MCF 10A (cell line): ENCODE data around the gene MFSD2A. TPM values are rescaled to one million over a fixed set of nuclear protein-coding genes. Genes with fewer than 3 reads are reported as not detected.
"Not testable (repeated sequence)": the region's sequence is repeated elsewhere in the genome, so short reads cannot be mapped to it uniquely, and the experiment has no call there.

Experiments
- BruUV-seq: library from RNA; stranded (reverse); fragments of 400-500 nt; replicated peaks from 2 replicates; lab custom pipeline; 2021; lab: Mats Ljungman, UMichigan
- CTCF ChIA-PET: fragments of 300-600 bp; sonication (Branson Sonifier 250); formaldehyde crosslinking; extraction: SDS; loops from one replicate; lab custom pipeline; 2021; ENCODE audit warnings: antibody characterized with exemption, inconsistent platforms; lab: Yijun Ruan, JAX
- POLR2A ChIA-PET: fragments of 300-600, 350-650 bp; sonication (Branson Sonifier 250); formaldehyde crosslinking; extraction: SDS; loops from one replicate; lab custom pipeline; 2020; ENCODE audit warnings: antibody characterized with exemption, inconsistent platforms; lab: Yijun Ruan, JAX
- DNase-seq: peaks from one replicate; pipeline ENCODE4 v3.0.0-alpha.2; 2018; ENCODE audit not compliant: unreplicated experiment
- H3K27ac Mint-ChIP-seq: one replicate; pipeline ENCODE4 v1.8.0; 2022; ENCODE audit warnings: mild to moderate bottlenecking, low read depth, mixed read lengths; ENCODE audit not compliant: unreplicated experiment
- H3K27me3 Mint-ChIP-seq: one replicate; pipeline ENCODE4 v1.8.0; 2022; ENCODE audit warnings: mixed read lengths; ENCODE audit not compliant: insufficient read depth, unreplicated experiment
- H3K36me3 Mint-ChIP-seq: one replicate; pipeline ENCODE4 v1.8.0; 2022; ENCODE audit warnings: mild to moderate bottlenecking, moderate library complexity, mixed read lengths; ENCODE audit not compliant: insufficient read depth, unreplicated experiment
- H3K4me1 Mint-ChIP-seq: one replicate; pipeline ENCODE4 v1.8.0; 2022; ENCODE audit warnings: mixed read lengths; ENCODE audit not compliant: insufficient read depth, unreplicated experiment
- H3K4me3 Mint-ChIP-seq: one replicate; pipeline ENCODE4 v1.8.0; 2022; ENCODE audit warnings: mild to moderate bottlenecking, moderate library complexity, mixed read lengths; ENCODE audit not compliant: unreplicated experiment
- H3K9me3 Mint-ChIP-seq: one replicate; pipeline ENCODE4 v1.8.0; 2022; ENCODE audit warnings: mixed read lengths; ENCODE audit not compliant: unreplicated experiment
- CTCF ChIP-seq: fragments of 200-600 bp; IDR thresholded peaks from one replicate; pipeline ENCODE4 v1.8.0; 2022; ENCODE audit warnings: antibody characterized with exemption, mild to moderate bottlenecking; ENCODE audit not compliant: unreplicated experiment
- intact Hi-C: fragments of 100-400 bp; cut with micrococcal nuclease; formaldehyde crosslinking; loops from 2 replicates; pipeline ENCODE4 v1.14.1; 2022
- total RNA-seq: library from RNA; stranded (reverse); gene quantifications from 2 replicates; pipeline ENCODE4 v1.2.3, GENCODE V29; 2022

The MFSD2A gene
- total RNA-seq, 1 experiment from 2014 or later, result 49.1 TPM

DNA sequence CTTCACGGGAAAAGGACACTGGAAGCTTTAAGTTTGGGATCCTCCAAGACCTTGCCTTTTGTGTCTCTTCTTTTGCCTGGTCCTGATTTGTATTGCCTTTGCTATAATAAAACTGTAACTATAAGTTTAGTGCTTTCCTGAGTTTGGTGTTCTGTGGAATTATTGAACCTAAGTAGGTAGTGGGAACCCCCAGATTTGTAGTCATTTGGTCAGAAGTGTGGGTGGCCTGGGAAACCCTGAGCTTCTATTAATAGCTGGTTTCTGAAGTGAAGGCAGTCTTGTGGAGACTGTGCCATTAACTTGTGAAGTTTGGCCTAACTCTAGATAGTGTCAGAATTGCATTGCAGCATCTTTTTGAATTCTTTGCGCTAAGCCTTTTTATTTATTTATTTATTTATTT lies 46.4 kb upstream of the MFSD2A start:
- intact Hi-C loops, result no loop called here

DNA sequence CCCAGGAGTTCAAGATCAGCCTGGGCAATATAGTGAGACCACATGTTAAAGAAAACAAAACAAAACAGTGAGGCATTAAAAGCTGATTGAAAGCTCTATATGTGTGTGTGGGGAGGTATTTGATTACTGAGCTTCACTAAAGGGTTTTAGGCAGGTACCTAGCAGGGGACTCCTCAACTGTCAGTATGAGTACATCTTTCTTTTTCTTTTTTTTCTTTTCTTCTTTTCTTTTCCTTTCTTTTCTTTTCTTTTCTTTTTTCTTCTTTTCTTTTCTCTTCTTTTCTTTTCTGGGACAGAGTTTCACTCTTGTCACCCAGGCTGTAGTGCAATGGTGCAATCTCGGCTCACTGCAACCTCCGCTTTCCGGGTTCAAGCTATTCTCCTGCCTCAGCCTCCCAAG lies 44.7 kb upstream of the MFSD2A start:
- DNase-seq, result no peak
- H3K4me3 Mint-ChIP-seq, result no peak overlapping the region
- no peaks in the 10 kb centered on the region for H3K36me3 Mint-ChIP-seq
- TF ChIP-seq CTCF, result no peak
- H3K27ac Mint-ChIP-seq, result no peak overlapping the region
- H3K4me1 Mint-ChIP-seq, result no peaks in the 10 kb centered on the region
- POLR2A ChIA-PET, result interaction anchor here (1.0 kb wide), 1 partner anchor 86 kb away, joined by 3 read pairs; no protein-coding TSS in a partner anchor
- no TSS peak for BruUV-seq
- H3K9me3 Mint-ChIP-seq, result no peaks in the 10 kb centered on the region
- intact Hi-C loops, result no loop called here
- no peaks in the 10 kb centered on the region for H3K27me3 Mint-ChIP-seq
- CTCF ChIA-PET, result interaction anchor here (0.6 to 2.3 kb wide), 9 partner anchors 8 to 147 kb away, joined by 3 to 17 read pairs (median 6); partner anchors contain the start of gene MYCL

More for the DNA sequence above, 46.4 kb upstream of the MFSD2A start:
- no TSS peak for BruUV-seq
- Mint-ChIP-seq H3K36me3 (no peaks in the 10 kb centered on the region), H3K9me3 (no peaks in the 10 kb centered on the region), H3K27ac (no peak overlapping the region), H3K4me3 (no peak overlapping the region), H3K27me3 (no peaks in the 10 kb centered on the region), H3K4me1 (no peaks in the 10 kb centered on the region)
- CTCF ChIA-PET, result interaction anchor here (0.6 to 4.0 kb wide), 6 partner anchors 11 to 142 kb away, joined by 3 to 27 read pairs (median 4); no protein-coding TSS in a partner anchor
- TF ChIP-seq CTCF, result no peak
- DNase-seq, result no peak
- POLR2A ChIA-PET, result interaction anchor here (0.5 kb wide), 1 partner anchor 45 kb away, joined by 3 read pairs; no protein-coding TSS in a partner anchor

GRCh38 chr1:39913136-39913535 lies 41.8 kb upstream of the MFSD2A start:
- BruUV-seq, H3K27me3 Mint-ChIP-seq, H3K27ac Mint-ChIP-seq, H3K9me3 Mint-ChIP-seq, H3K4me1 Mint-ChIP-seq, POLR2A ChIA-PET, H3K36me3 Mint-ChIP-seq, CTCF ChIA-PET, intact Hi-C loops, DNase-seq, H3K4me3 Mint-ChIP-seq: not testable (repeated sequence)

DNA sequence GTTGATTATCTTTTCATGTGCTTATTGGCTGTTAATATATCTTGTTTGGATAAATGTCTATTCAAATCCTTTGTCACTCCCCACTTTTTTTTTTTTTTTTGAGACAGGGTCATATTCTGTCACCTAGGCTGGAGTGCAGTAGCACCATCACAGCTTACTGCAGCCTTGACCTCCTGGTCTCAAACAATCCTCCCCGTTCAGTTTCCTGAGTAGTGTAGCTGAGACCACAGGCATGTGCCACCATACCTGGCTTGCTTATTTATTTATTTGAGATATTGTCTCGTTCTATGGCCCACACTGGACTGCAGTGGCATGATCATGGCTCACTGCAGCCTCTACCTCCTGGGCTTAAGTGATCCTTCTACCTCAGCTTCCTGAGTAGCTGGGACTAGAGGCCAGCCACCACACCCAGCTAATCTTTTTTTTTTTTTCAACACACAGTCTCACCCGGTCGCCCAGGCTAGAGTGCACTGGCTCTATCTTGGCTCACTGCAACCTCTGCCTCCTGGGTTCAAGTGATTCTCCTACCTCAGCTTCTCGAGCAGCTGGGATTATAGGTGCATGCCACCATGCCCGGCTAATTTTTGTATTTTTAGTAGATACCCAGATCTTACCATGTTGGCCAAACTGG lies 39.3 kb upstream of the MFSD2A start:
- no peaks in the 10 kb centered on the region for H3K4me1 Mint-ChIP-seq

More for the DNA sequence above, 39.3 kb upstream of the MFSD2A start:
- no peaks in the 10 kb centered on the region for H3K27me3 Mint-ChIP-seq
- H3K9me3 Mint-ChIP-seq, result no peaks in the 10 kb centered on the region
- ChIA-PET CTCF (interaction anchor here (0.6 to 9.9 kb wide), 7 partner anchors 11 to 116 kb away, joined by 3 to 373 read pairs (median 11); partner anchors contain the start of gene MYCL), POLR2A (interaction anchor here (1.0 kb wide), 1 partner anchor 56 kb away, joined by 3 read pairs; no protein-coding TSS in a partner anchor)
- no peak for TF ChIP-seq CTCF
- H3K36me3 Mint-ChIP-seq, result no peaks in the 10 kb centered on the region
- intact Hi-C loops, result loop anchor here (5.0 kb wide), 1 partner anchor 98 kb away; no protein-coding TSS in a partner anchor
- no TSS peak for BruUV-seq
- DNase-seq, result no peak
- H3K4me3 Mint-ChIP-seq, result no peak overlapping the region
- H3K27ac Mint-ChIP-seq, result no peak overlapping the region
